Spleen (tissue), 11 donors: ENCODE data around the gene CMKLR1. TPM values are rescaled to one million over a fixed set of nuclear protein-coding genes. Genes with fewer than 3 reads are reported as not detected.

Experiments used
- DNase-seq: peaks from one replicate; pipeline ENCODE4 v3.0.0-alpha.2; 2020
- H3K27ac ChIP-seq, 8 donors: fragments of 200-600 bp; sonication (generic) in 7 of 8; 1 replicate in 4 of 8; 2 replicates in 4 of 8; pipeline versions ENCODE4 v1.5.0 to v1.8.0; 2016 to 2021; ENCODE audit warnings: inconsistent platforms in 4 of 8, mild to moderate bottlenecking in 4 of 8, moderate library complexity in 1 of 8
- H3K27me3 ChIP-seq, 7 donors: fragments of 200-600 bp; sonication (generic) in 6 of 7; replicated peaks in 1 of 7; 1 replicate in 4 of 7; 2 replicates in 3 of 7; pipeline versions ENCODE4 v1.5.0 to v1.8.0; 2016 to 2021; ENCODE audit warnings: inconsistent platforms in 3 of 7, mild to moderate bottlenecking in 1 of 7
- H3K36me3 ChIP-seq, 6 donors: fragments of 200-600 bp; sonication (generic) in 5 of 6; 1 replicate in 4 of 6; 2 replicates in 2 of 6; pipeline versions ENCODE4 v1.5.0 to v1.8.0; 2016 to 2021; ENCODE audit warnings: inconsistent platforms in 2 of 6
- H3K4me1 ChIP-seq, 6 donors: fragments of 200-600 bp; sonication (generic) in 5 of 6; 1 replicate in 3 of 6; 2 replicates in 3 of 6; pipeline versions ENCODE4 v1.5.0 to v1.8.0; 2016 to 2021; ENCODE audit warnings: inconsistent platforms in 3 of 6
- H3K4me3 ChIP-seq, 8 donors: fragments of 200-600 bp; sonication (generic) in 7 of 8; 1 replicate in 4 of 8; 2 replicates in 4 of 8; pipeline versions ENCODE4 v1.5.0 to v1.8.0; 2016 to 2021; ENCODE audit warnings: inconsistent platforms in 4 of 8, mild to moderate bottlenecking in 4 of 8, moderate library complexity in 2 of 8
- H3K9me3 ChIP-seq, 8 donors: fragments of 200-600 bp; sonication (generic) in 7 of 8; 1 replicate in 4 of 8; 2 replicates in 4 of 8; pipeline versions ENCODE4 v1.5.0 to v1.8.0; 2016 to 2021; ENCODE audit warnings: inconsistent platforms in 4 of 8
- POLR2A ChIP-seq, 3 donors: fragments of 450-650 bp; IDR thresholded peaks; one replicate each; pipeline ENCODE4 v1.5.1; 2017; ENCODE audit warnings: antibody characterized with exemption in 3 of 3, mild to moderate bottlenecking in 1 of 3
- POLR2AphosphoS5 ChIP-seq, 3 donors: sonication (generic); formaldehyde crosslinking; IDR thresholded peaks; one replicate each; pipeline ENCODE4 v1.5.1; 2017; ENCODE audit warnings: antibody characterized with exemption in 3 of 3
- WGBS, 5 donors: extraction: QIAGEN DNeasy Blood & Tissue Kit in 3 of 5; methylation state at CpG; one replicate each; pipeline versions ENCODE4 v1.1.5 to v1.1.7; 2013 to 2018; 5-methylcytosine and 5-hydroxymethylcytosine counted together
- intact Hi-C: fragments of 100-400 bp; cut with DNase I; formaldehyde crosslinking; loops from one replicate; pipeline ENCODE4 v1.15.0; 2023; ENCODE audit warnings: low total_unique reads
- polyA plus RNA-seq, 3 donors: library from polyadenylated mRNA; stranded (reverse); fragments of 200-250 nt; gene quantifications; one replicate each; pipeline ENCODE4 v1.2.1, GENCODE V29; 2013
- total RNA-seq, 7 donors: library from RNA; depleted of rRNA in 3 of 7; stranded (reverse); fragments of >200 nt in 3 of 7; fragmentation: NEBNext Ultra II Directional in 4 of 7; extraction: Animal tissue kit (Norgen Biotek cat#: 25700) in 4 of 7; gene quantifications; one replicate each; pipeline versions ENCODE4 v1.1.0 to v1.2.1, GENCODE V29; 2016 to 2021
- TF ChIP-seq, protein P1 (sequence below), 11 experiments: fragments of 200-600 bp in 7 of 11; fragments of 450-650 bp in 4 of 11; sonication (generic) in 4 of 11; IDR thresholded peaks in 8 of 11; conservative IDR thresholded peaks in 3 of 11; 1 replicate in 7 of 11; 2 replicates in 4 of 11; pipeline versions ENCODE4 v1.4.0 to v1.8.0; 2016 to 2021; ENCODE audit warnings: antibody characterized with exemption in 11 of 11, inconsistent platforms in 4 of 11, mild to moderate bottlenecking in 1 of 11
- donor health status: healthy with polysubstance abuse.
- donor health status: DM: no; HTN: no; CAD: no; lungs with moderate emphysema.
- donor health status: DM: no; HTN: no; CAD: no.
- donor health status: Bipolar disorder and iron deficiency.
- donor health status: healthy.
- donor health status: DM: no; HTN: no; CAD: no.
- donor health status: DM: yes; HTN: yes; CAD: no.

CMKLR1 gene
- total and polyA plus RNA-seq, 10 donors, result 6.3 to 118 (median 75.4) TPM

DNA sequence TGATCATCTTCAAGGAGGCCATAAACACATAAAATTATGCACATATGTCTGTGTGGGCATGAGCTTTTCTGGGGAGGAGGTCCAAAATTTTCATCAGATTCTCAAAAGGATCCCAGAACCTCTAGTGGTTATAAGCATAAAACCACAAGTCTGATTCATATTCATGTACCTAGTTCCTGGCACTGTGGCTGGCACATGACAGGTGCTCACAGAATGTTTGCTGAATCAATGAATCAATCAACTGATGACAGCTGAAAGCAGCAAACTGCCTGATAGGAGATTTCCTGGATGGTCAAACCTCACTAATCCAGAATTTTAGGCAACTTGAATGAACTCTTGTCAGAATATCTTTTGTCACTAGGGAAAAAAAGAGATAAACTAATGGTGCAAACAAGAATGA, 13.5 kb upstream of the CMKLR1 start:
- TF ChIP-seq, protein P1, sequence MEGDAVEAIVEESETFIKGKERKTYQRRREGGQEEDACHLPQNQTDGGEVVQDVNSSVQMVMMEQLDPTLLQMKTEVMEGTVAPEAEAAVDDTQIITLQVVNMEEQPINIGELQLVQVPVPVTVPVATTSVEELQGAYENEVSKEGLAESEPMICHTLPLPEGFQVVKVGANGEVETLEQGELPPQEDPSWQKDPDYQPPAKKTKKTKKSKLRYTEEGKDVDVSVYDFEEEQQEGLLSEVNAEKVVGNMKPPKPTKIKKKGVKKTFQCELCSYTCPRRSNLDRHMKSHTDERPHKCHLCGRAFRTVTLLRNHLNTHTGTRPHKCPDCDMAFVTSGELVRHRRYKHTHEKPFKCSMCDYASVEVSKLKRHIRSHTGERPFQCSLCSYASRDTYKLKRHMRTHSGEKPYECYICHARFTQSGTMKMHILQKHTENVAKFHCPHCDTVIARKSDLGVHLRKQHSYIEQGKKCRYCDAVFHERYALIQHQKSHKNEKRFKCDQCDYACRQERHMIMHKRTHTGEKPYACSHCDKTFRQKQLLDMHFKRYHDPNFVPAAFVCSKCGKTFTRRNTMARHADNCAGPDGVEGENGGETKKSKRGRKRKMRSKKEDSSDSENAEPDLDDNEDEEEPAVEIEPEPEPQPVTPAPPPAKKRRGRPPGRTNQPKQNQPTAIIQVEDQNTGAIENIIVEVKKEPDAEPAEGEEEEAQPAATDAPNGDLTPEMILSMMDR (IDR thresholded peaks at IDR 0.05 in 8 of 11, conservative IDR thresholded peaks at IDR 0.05 in 3 of 11), result no peak
- TF ChIP-seq POLR2A (IDR thresholded peaks at IDR 0.05), result no peak
- no peak for TF ChIP-seq POLR2AphosphoS5 (IDR thresholded peaks at IDR 0.05)
- H3K27ac ChIP-seq, result no peak overlapping the region
- no peak overlapping the region for H3K4me3 ChIP-seq
- no peak for DNase-seq
- H3K9me3 ChIP-seq, result peaks cover 0 to 6% (median 0%) of the 10 kb centered on the region in 8 donors
- H3K27me3 ChIP-seq, result peaks cover 0 to 11% (median 0%) of the 10 kb centered on the region in 7 donors
- no peaks in the 10 kb centered on the region for H3K36me3 ChIP-seq
- no peaks in the 10 kb centered on the region for H3K4me1 ChIP-seq
- intact Hi-C loops, result no loop called here

DNA sequence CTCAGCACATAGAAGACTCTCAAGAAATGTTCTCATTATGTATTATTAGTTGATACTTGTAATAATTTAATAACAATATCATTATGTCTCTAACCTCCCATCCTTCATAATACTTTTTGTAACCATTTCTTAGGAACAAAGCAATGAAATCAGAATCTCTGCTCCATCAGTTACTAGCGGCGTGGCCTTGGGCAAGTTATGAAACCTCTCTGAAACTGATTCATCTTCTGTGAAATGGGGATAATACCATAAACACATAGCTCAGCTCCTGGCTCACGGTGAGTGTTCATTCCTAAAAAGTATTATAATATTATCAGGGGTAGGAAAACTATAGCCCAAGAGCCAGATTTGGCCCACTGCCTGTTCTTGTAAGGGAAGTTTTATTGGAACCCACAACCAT, 11.4 kb upstream of the CMKLR1 start:
- TF ChIP-seq POLR2AphosphoS5 (IDR thresholded peaks at IDR 0.05), result no peak
- TF ChIP-seq POLR2A (IDR thresholded peaks at IDR 0.05), result no peak
- TF ChIP-seq, protein P1 (IDR thresholded peaks at IDR 0.05 in 8 of 11, conservative IDR thresholded peaks at IDR 0.05 in 3 of 11), result no peak
- Histone ChIP-seq H3K36me3 (no peaks in the 10 kb centered on the region), H3K4me3 (no peak overlapping the region), H3K4me1 (no peaks in the 10 kb centered on the region), H3K27ac (no peak overlapping the region), H3K9me3 (peaks cover 0 to 6% (median 0%) of the 10 kb centered on the region in 8 donors), H3K27me3 (peaks cover 0 to 11% (median 0%) of the 10 kb centered on the region in 7 donors)
- intact Hi-C loops, result no loop called here
- 89 to 96% (median 91%) methylated on average over 3 of the region's 3 CpGs for WGBS, 5 donors
- no peak for DNase-seq

DNA sequence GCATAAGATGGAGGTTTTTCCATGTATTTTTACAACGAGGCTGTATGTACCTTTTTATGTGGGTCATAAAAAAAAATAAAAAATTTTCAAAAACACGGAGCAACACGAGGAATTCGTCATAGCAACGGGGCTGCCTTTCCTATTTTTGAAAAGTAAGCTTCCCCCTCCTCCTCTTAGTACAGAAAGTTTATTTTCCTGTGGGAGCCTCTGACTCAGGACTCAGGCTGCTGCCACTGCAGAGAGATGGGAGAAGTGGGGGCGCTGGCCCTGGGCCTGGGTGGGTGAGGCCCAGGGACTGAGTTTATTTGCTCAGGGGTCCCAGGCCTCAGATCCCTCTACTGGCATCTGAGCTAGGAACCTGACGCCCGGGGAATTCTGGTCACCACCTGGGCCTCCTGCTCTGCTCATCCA, 10.2 kb upstream of the CMKLR1 start:
- TF ChIP-seq POLR2AphosphoS5 (IDR thresholded peaks at IDR 0.05) (no peak), POLR2A (IDR thresholded peaks at IDR 0.05) (no peak)
- TF ChIP-seq, protein P1 (IDR thresholded peaks at IDR 0.05 in 8 of 11, conservative IDR thresholded peaks at IDR 0.05 in 3 of 11), result no peak
- Histone ChIP-seq H3K27me3 (peaks cover 0 to 6% (median 0%) of the 10 kb centered on the region in 7 donors), H3K36me3 (no peaks in the 10 kb centered on the region), H3K27ac (no peak overlapping the region), H3K9me3 (peaks cover 0 to 6% (median 0%) of the 10 kb centered on the region in 8 donors), H3K4me1 (no peaks in the 10 kb centered on the region), H3K4me3 (no peak overlapping the region)
- intact Hi-C loops, result no loop called here
- no peak for DNase-seq
- 51 to 65% (median 57%) methylated on average over 8 of the region's 8 CpGs for WGBS, 5 donors

DNA sequence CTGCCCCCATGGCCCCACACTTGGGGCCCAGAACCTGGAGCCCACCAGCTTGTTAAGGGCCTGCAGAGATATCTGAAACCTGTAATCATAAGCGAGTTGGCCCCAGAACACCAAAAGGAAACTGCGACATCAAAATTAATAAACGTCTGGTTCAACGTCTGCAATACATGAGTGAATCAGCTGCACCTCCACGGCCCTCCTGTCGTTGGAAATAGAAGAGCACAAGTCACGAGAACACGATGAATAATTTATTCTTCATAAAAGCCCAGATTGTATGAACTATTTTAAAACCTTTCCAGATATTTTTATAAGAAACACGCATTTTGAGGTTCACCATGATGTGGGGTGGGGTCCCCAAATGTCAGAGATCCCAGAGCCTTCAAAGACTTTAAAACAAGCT, 9.7 kb upstream of the CMKLR1 start:
- H3K4me3 ChIP-seq, result no peak overlapping the region
- no peak for DNase-seq
- H3K27me3 ChIP-seq, result peaks cover 0 to 10% (median 0%) of the 10 kb centered on the region in 7 donors
- 74 to 91% (median 83%) methylated on average over 9 of the region's 9 CpGs for WGBS, 5 donors
- H3K9me3 ChIP-seq, result peaks cover 0 to 6% (median 0%) of the 10 kb centered on the region in 8 donors
- no peak overlapping the region for H3K27ac ChIP-seq
- intact Hi-C loops, result no loop called here
- H3K4me1 ChIP-seq, result no peaks in the 10 kb centered on the region
- H3K36me3 ChIP-seq, result no peaks in the 10 kb centered on the region
- TF ChIP-seq POLR2AphosphoS5 (IDR thresholded peaks at IDR 0.05) (no peak), POLR2A (IDR thresholded peaks at IDR 0.05) (no peak)
- TF ChIP-seq, protein P1 (IDR thresholded peaks at IDR 0.05 in 8 of 11, conservative IDR thresholded peaks at IDR 0.05 in 3 of 11), result no peak
